Gastroesophageal sphincter (tissue), 3 donors: ENCODE results near the gene UBA6.

Experiments
- CTCF ChIP-seq, 4 experiments: fragments of 200-600 bp in 2 of 4; fragments of 450-650 bp in 2 of 4; sonication (generic) in 1 of 4; IDR thresholded peaks; one replicate each; pipeline ENCODE4 v1.5.1; 2017 to 2019; ENCODE audit warnings: antibody characterized with exemption in 4 of 4, mild to moderate bottlenecking in 2 of 4, moderate library complexity in 2 of 4
- EP300 ChIP-seq: sonication (generic); formaldehyde crosslinking; IDR thresholded peaks from one replicate; pipeline ENCODE4 v1.6.1; 2017; ENCODE audit warnings: antibody characterized with exemption, mild to moderate bottlenecking
- POLR2A ChIP-seq, 2 donors: fragments of 450-650 bp; IDR thresholded peaks; one replicate each; pipeline ENCODE4 v1.6.1; 2017; ENCODE audit warnings: antibody characterized with exemption in 2 of 2, mild to moderate bottlenecking in 2 of 2, moderate library complexity in 1 of 2

- no peak for TF ChIP-seq POLR2A (IDR thresholded peaks at IDR 0.05)
- no peak for TF ChIP-seq CTCF (IDR thresholded peaks at IDR 0.05)
- no peak for TF ChIP-seq EP300
Measured at GRCh38 chr4:67687636-67688035, 13.3 kb downstream of the UBA6 start.
